Heart left ventricle (tissue), 16 donors: Measurements from ENCODE around the gene ZBTB4. TPM values are rescaled to one million over a fixed set of nuclear protein-coding genes. Genes with fewer than 3 reads are reported as not detected.

Source experiments
- ATAC-seq, 4 donors: fragments of 200-7000 bp; cut with Tn5 transposase; one replicate each; pipeline ENCODE4 v1.9.1; 2020 to 2022; ENCODE audit warnings: moderate library complexity in 4 of 4, mild to moderate bottlenecking in 3 of 4, moderate number of reproducible peaks in 1 of 4
- DNase-seq, 5 donors: peaks; one replicate each; pipeline ENCODE4 v3.0.0-alpha.2; 2020
- H3K27ac ChIP-seq, 12 donors: fragments of 200-600 bp; sonication (generic) in 4 of 12; one replicate each; pipeline versions ENCODE4 v1.5.0 to v1.8.0; 2016 to 2022; ENCODE audit warnings: mild to moderate bottlenecking in 2 of 12
- H3K27me3 ChIP-seq, 9 donors: fragments of 200-600 bp; sonication (generic) in 2 of 9; one replicate each; pipeline versions ENCODE4 v1.5.1 to v1.8.0; 2016 to 2022; ENCODE audit warnings: mild to moderate bottlenecking in 3 of 9
- H3K36me3 ChIP-seq, 9 donors: fragments of 200-600 bp; sonication (generic) in 2 of 9; one replicate each; pipeline versions ENCODE4 v1.5.0 to v1.8.0; 2018 to 2022; ENCODE audit warnings: mild to moderate bottlenecking in 2 of 9
- H3K4me1 ChIP-seq, 12 donors: fragments of 200-600 bp; sonication (generic) in 4 of 12; one replicate each; pipeline versions ENCODE4 v1.5.0 to v1.8.0; 2016 to 2022; ENCODE audit warnings: mild to moderate bottlenecking in 3 of 12
- H3K4me3 ChIP-seq, 12 donors: fragments of 200-600 bp; sonication (generic) in 4 of 12; one replicate each; pipeline versions ENCODE4 v1.5.0 to v1.8.0; 2017 to 2022; ENCODE audit warnings: mild to moderate bottlenecking in 9 of 12, moderate library complexity in 4 of 12
- H3K9me3 ChIP-seq, 12 donors: fragments of 200-600 bp; sonication (generic) in 4 of 12; one replicate each; pipeline versions ENCODE4 v1.5.0 to v1.8.0; 2016 to 2022; ENCODE audit warnings: mild to moderate bottlenecking in 1 of 12
- CTCF ChIP-seq, 12 donors: fragments of 200-600 bp; sonication (generic) in 4 of 12; IDR thresholded peaks; one replicate each; pipeline versions ENCODE4 v1.5.0 to v1.8.0; 2018 to 2022; ENCODE audit warnings: antibody characterized with exemption in 12 of 12, mild to moderate bottlenecking in 5 of 12
- POLR2A ChIP-seq, 2 donors: fragments of 450-650 bp; IDR thresholded peaks; one replicate each; pipeline ENCODE4 v1.6.1; 2017; ENCODE audit warnings: antibody characterized with exemption in 2 of 2, mild to moderate bottlenecking in 2 of 2, moderate library complexity in 2 of 2
- WGBS, 4 donors: extraction: QIAGEN DNeasy Blood & Tissue Kit in 2 of 4; methylation state at CpG; one replicate each; pipeline versions ENCODE4 v1.1.5 to v1.1.7; 2013 to 2018; 5-methylcytosine and 5-hydroxymethylcytosine counted together
- intact Hi-C, 10 donors: fragments of 100-400 bp; cut with DNase I; formaldehyde crosslinking; loops; one replicate each; pipeline versions ENCODE4 v1.11.1 to v1.14.2; 2022
- polyA plus RNA-seq, 2 donors: library from polyadenylated mRNA; stranded (reverse); fragments of 200-250 nt; gene quantifications; one replicate each; pipeline ENCODE4 v1.2.3, GENCODE V29; 2013
- total RNA-seq, 9 donors: library from RNA; depleted of rRNA in 2 of 9; stranded (reverse); fragments of >200 nt in 2 of 9; fragmentation: NEBNext Ultra II Directional in 3 of 9; extraction: Animal tissue kit (Norgen Biotek cat#: 25700) in 3 of 9; gene quantifications; one replicate each; pipeline versions ENCODE4 v1.1.0 to v1.2.4, GENCODE V29; 2016 to 2023
- donor health status: ischemic (EF 13 %, LVEDD 7.1; RV severe dilation, severe dysfunction).
- donor health status: healthy with polysubstance abuse.
- donor health status: DM: no; HTN: yes; CAD: no.
- donor health status: DM: no; HTN: no; CAD: no.
- donor health status: ischemic (EF 25% LVEDD 6.9; RV normal size, moderate dysfunction).
- donor health status: ischemic (EF 25% LVEDD 5.7; RV mildly dilated, moderate dysfunction).
- donor health status: healthy.
- donor health status: DM: yes; HTN: yes; CAD: no.
- donor health status: ischemic (EF 35%, LVEDD 5.7; RV mildly dilated, moderate dysfunction).
- donor health status: nonischemic (EF 11% LVEDD 7.7; RV severe dilation, severe dysfunction).
- donor health status: DM: yes; HTN: yes; CAD: no.
- donor health status: PGD.
- donor health status: ischemic (EF 29% LVEDD 5.4; RV normal size, mild dysfunction).
- donor health status: nonischemic (EF 23%, LVEDD 6.1; RV moderate dilation, normal function).

ZBTB4 gene
- total and polyA plus RNA-seq, 11 donors: 29.3 to 77.2 (median 58.9) TPM

GRCh38 chr17:7491583-7491982, 12.2 kb upstream of the ZBTB4 start:
- Histone ChIP-seq H3K27me3 (no peaks in the 10 kb centered on the region), H3K4me1 (peaks cover 11 to 74% (median 42%) of the 10 kb centered on the region in 12 donors), H3K27ac (no peak overlapping the region), H3K9me3 (no peaks in the 10 kb centered on the region), H3K4me3 (no peak overlapping the region), H3K36me3 (peaks cover 0 to 43% (median 11%) of the 10 kb centered on the region in 9 donors)
- no peak for TF ChIP-seq CTCF (IDR thresholded peaks at IDR 0.05)
- TF ChIP-seq POLR2A (IDR thresholded peaks at IDR 0.05): no peak
- intact Hi-C loops: no loop called here
- 94 to 100% (median 97%) methylated on average over 1 of the region's 1 CpG for WGBS, 4 donors
- ATAC-seq (no peak), DNase-seq (no peak)

GRCh38 chr17:7490144-7490543, 10.7 kb upstream of the ZBTB4 start:
- WGBS, 4 donors: 74 to 81% (median 78%) methylated on average over 8 of the region's 8 CpGs
- H3K4me3 ChIP-seq: no peak overlapping the region
- TF ChIP-seq CTCF (IDR thresholded peaks at IDR 0.05) (no peak), POLR2A (IDR thresholded peaks at IDR 0.05) (no peak)
- peaks cover 12 to 79% (median 48%) of the 10 kb centered on the region in 12 donors for H3K4me1 ChIP-seq
- H3K9me3 ChIP-seq: no peaks in the 10 kb centered on the region
- no peak for ATAC-seq
- intact Hi-C loops: no loop called here
- H3K36me3 ChIP-seq: peaks cover 0 to 29% (median 5%) of the 10 kb centered on the region in 9 donors
- no peak overlapping the region for H3K27ac ChIP-seq
- peak in 1 of 5 donors; percentile 3 for DNase-seq
- no peaks in the 10 kb centered on the region for H3K27me3 ChIP-seq

GRCh38 chr17:7486181-7486580, 6.8 kb upstream of the ZBTB4 start:
- 47 to 59% (median 51%) methylated on average over 3 of the region's 3 CpGs for WGBS, 4 donors
- no peak for ATAC-seq
- Histone ChIP-seq H3K27me3 (no peaks in the 10 kb centered on the region), H3K4me3 (peak overlapping the region in 9 of 12 donors; percentile 57 to 85 (median 69)), H3K36me3 (peaks cover 0 to 16% (median 3%) of the 10 kb centered on the region in 9 donors), H3K27ac (peak overlapping the region in 5 of 12 donors; percentile 5 to 95 (median 25)), H3K9me3 (no peaks in the 10 kb centered on the region), H3K4me1 (peaks cover 12 to 74% (median 53%) of the 10 kb centered on the region in 12 donors)
- intact Hi-C loops: loop anchor here in 6 of 10 donors (2.0 to 10.0 kb wide), 5 partner anchors 49 to 251 kb away; partner anchors contain the start of genes FGF11 (in 2 of the 6), KCTD11 (in 2 of the 6), TMEM102 (in 2 of the 6) and TMEM95 (in 2 of the 6)
- DNase-seq: no peak
- no peak for TF ChIP-seq POLR2A (IDR thresholded peaks at IDR 0.05)
- no peak for TF ChIP-seq CTCF (IDR thresholded peaks at IDR 0.05)

- Histone ChIP-seq H3K4me1 (peaks cover 8 to 75% (median 60%) of the 10 kb centered on the region in 12 donors), H3K4me3 (peak overlapping the region; percentile 35 to 85 (median 72)), H3K27ac (peak overlapping the region; percentile 20 to 100 (median 98)), H3K9me3 (no peaks in the 10 kb centered on the region), H3K27me3 (no peaks in the 10 kb centered on the region), H3K36me3 (peaks cover 0 to 10% (median 0%) of the 10 kb centered on the region in 9 donors)
- DNase-seq (no peak), ATAC-seq (no peak)
- TF ChIP-seq POLR2A (IDR thresholded peaks at IDR 0.05) (no peak), CTCF (IDR thresholded peaks at IDR 0.05) (peak in 4 of 12 donors; percentile 14 to 35 (median 34))
- intact Hi-C loops: loop anchor here in 8 of 10 donors (1.0 to 10.0 kb wide), 14 partner anchors 48 to 250 kb away; partner anchors contain the start of genes FGF11 (in 4 of the 8), KCTD11 (in 4 of the 8), TMEM102 (in 4 of the 8) and TMEM256 (in 3 of the 8)
- 0 to 1% (median 1%) methylated on average over 17 to 19 of the region's 19 CpGs for WGBS, 4 donors
These were observed 5.5 kb upstream of the ZBTB4 start for GRCh38 chr17:7484919-7485377.
